Measurements from ENCODE around the gene CPNE9.

Gene CPNE9

DNA sequence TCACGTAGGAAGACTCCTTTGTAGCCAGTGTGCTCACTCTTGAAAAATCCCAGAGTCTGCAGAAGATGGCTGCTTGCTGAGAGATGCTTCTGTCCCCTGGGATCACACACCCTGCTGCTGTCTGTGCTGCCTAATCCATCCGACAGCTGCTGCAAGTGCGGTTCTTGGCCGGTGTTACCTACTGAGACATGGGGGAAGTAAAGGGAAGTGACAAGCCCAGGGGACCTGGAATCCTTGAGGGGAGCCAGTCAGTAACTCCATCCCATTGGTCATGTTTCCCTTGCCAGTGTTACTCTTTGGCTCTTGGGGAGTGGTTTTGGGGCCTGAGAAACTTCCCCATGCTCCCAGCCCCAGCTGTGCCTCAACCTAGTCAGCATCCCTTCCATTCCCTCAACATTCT, 8.3 kb upstream of the CPNE9 start:
- no peaks in the 10 kb centered on the region for H3K27me3 ChIP-seq (replicated peaks)
- peaks cover 28% of the 10 kb centered on the region for H3K36me3 ChIP-seq (replicated peaks)
- no peak for TF ChIP-seq CTCF (IDR thresholded peaks at IDR 0.05; ENCODE audit: low read depth, low read length, missing control alignments)
- in situ Hi-C loops (cut with HindIII; ENCODE audit: low pct_ligation_motif_present, low sequenced_read_pairs): no loop called here
- no peak overlapping the region for H3K4me3 ChIP-seq (ENCODE audit: low read depth, low read length)
- no peak for DNase-seq
- no peak overlapping the region for H3K27ac ChIP-seq

GRCh38 chr3:9695746-9696145, 7.9 kb upstream of the CPNE9 start:
- in situ Hi-C loops (cut with HindIII; ENCODE audit: low pct_ligation_motif_present, low sequenced_read_pairs): no loop called here
- Histone ChIP-seq H3K27ac (no peak overlapping the region), H3K36me3 (replicated peaks) (peaks cover 26% of the 10 kb centered on the region), H3K4me3 (ENCODE audit: low read depth, low read length) (no peak overlapping the region), H3K27me3 (replicated peaks) (no peaks in the 10 kb centered on the region)
- no peak for TF ChIP-seq CTCF (IDR thresholded peaks at IDR 0.05; ENCODE audit: low read depth, low read length, missing control alignments)
- no peak for DNase-seq

DNA sequence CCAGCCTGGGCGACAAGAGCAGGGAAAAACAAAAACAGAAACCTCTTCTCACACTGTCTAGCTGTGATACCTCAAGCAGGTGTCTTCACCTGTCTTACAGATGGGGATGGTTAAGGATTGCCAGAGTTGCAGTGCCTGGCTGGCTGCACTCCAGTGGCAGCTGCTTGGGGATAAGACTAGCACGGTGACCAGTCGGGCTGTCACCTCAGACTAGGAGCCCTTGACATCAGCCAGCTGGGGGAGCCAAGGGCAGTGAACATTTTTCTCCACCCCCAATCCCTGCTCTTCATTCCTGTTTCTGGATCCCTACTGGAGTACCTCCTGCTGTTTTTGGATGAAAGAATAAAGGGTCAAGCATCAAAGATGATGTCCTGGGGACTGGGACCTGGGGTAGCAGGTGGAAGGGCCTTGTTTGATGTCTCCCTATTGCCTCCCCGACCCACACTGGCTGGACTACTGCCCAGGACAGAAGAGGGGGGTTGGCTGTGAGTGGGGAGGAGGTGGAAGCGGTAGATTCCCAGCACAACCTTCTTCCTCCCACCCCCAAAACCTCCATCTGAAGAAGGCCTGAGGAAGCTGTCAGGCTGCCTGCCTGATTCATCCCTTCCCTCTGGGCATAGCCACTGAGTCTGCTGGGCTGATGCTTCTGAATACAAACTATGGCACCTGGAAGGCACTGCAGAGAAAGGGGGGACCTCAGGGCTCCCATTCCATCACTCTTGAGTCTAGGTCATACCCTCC, 7.0 kb upstream of the CPNE9 start:
- no peak for DNase-seq
- Histone ChIP-seq H3K4me3 (ENCODE audit: low read depth, low read length) (no peak overlapping the region), H3K36me3 (replicated peaks) (peaks cover 23% of the 10 kb centered on the region), H3K27me3 (replicated peaks) (no peaks in the 10 kb centered on the region), H3K27ac (no peak overlapping the region)
- in situ Hi-C loops (cut with HindIII; ENCODE audit: low pct_ligation_motif_present, low sequenced_read_pairs): no loop called here
- TF ChIP-seq CTCF (IDR thresholded peaks at IDR 0.05; ENCODE audit: low read depth, low read length, missing control alignments): no peak

DNA sequence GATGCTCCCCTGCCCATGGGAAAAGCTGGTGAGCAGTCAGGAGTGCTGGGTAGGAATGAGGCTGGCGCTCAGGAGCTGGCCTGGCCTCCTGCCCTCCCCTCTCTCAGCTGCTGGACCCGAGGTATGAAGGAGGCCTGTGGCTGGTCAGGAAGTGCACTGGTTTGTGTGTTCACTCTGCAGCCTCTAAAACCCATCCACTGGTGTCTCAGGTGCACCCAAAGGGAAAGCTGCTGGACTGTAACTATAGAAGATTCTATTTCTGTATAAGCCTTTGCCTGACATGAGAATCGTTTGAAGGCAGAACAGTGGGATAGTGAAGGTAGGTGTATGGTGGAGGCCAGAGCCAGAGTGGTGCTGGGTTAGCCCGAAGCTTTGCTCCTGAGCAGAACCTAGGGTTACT, 5.7 kb upstream of the CPNE9 start:
- Histone ChIP-seq H3K36me3 (replicated peaks) (peaks cover 16% of the 10 kb centered on the region), H3K27ac (no peak overlapping the region), H3K27me3 (replicated peaks) (no peaks in the 10 kb centered on the region), H3K4me3 (ENCODE audit: low read depth, low read length) (no peak overlapping the region)
- in situ Hi-C loops (cut with HindIII; ENCODE audit: low pct_ligation_motif_present, low sequenced_read_pairs): no loop called here
- no peak for DNase-seq
- TF ChIP-seq CTCF (IDR thresholded peaks at IDR 0.05; ENCODE audit: low read depth, low read length, missing control alignments): no peak

- in situ Hi-C loops (cut with HindIII; ENCODE audit: low pct_ligation_motif_present, low sequenced_read_pairs): no loop called here
- no peak for DNase-seq
- H3K36me3 ChIP-seq (replicated peaks): peaks cover 14% of the 10 kb centered on the region
- H3K27ac ChIP-seq: no peak overlapping the region
- H3K27me3 ChIP-seq (replicated peaks): no peaks in the 10 kb centered on the region
- H3K4me3 ChIP-seq (ENCODE audit: low read depth, low read length): no peak overlapping the region
- TF ChIP-seq CTCF (IDR thresholded peaks at IDR 0.05; ENCODE audit: low read depth, low read length, missing control alignments): no peak
Measured at GRCh38 chr3:9698293-9698692, 5.3 kb upstream of the CPNE9 start.

- no peak for DNase-seq
- in situ Hi-C loops (cut with HindIII; ENCODE audit: low pct_ligation_motif_present, low sequenced_read_pairs): no loop called here
- no peak overlapping the region for H3K4me3 ChIP-seq (ENCODE audit: low read depth, low read length)
- peaks cover 7% of the 10 kb centered on the region for H3K27me3 ChIP-seq (replicated peaks)
- no peak for TF ChIP-seq CTCF (IDR thresholded peaks at IDR 0.05; ENCODE audit: low read depth, low read length, missing control alignments)
- peaks cover 6% of the 10 kb centered on the region for H3K36me3 ChIP-seq (replicated peaks)
- H3K27ac ChIP-seq: no peak overlapping the region
Measured at GRCh38 chr3:9700536-9700935, 3.1 kb upstream of the CPNE9 start.

All from brain microvascular endothelial cell (primary cell).